Right lobe of liver (tissue), 6 donors: ENCODE results near the gene P2RX3. TPM values are rescaled to one million over a fixed set of nuclear protein-coding genes. Genes with fewer than 3 reads are reported as not detected.

Source experiments
- ATAC-seq, 4 donors: fragments of 200-7000 bp; cut with Tn5 transposase; one replicate each; pipeline ENCODE4 v1.9.1; 2020; ENCODE audit warnings: mild to moderate bottlenecking in 4 of 4, moderate library complexity in 4 of 4
- DNase-seq, 3 donors: peaks; one replicate each; pipeline ENCODE4 v3.0.0-alpha.2; 2020
- H3K27ac ChIP-seq, 3 donors: fragments of 200-600 bp; one replicate each; pipeline ENCODE4 v1.8.0; 2022
- H3K27me3 ChIP-seq, 2 donors: fragments of 200-600 bp; one replicate each; pipeline ENCODE4 v1.8.0; 2022
- H3K36me3 ChIP-seq, 4 donors: fragments of 200-600 bp; sonication (generic) in 1 of 4; one replicate each; pipeline versions ENCODE4 v1.5.1 to v1.8.0; 2017 to 2022; ENCODE audit warnings: control low read depth in 1 of 4
- H3K4me1 ChIP-seq, 4 donors: fragments of 200-600 bp; sonication (generic) in 1 of 4; one replicate each; pipeline versions ENCODE4 v1.5.1 to v1.8.0; 2017 to 2022; ENCODE audit warnings: control low read depth in 1 of 4
- H3K4me3 ChIP-seq, 3 donors: fragments of 200-600 bp; one replicate each; pipeline ENCODE4 v1.8.0; 2022
- H3K9me3 ChIP-seq, 4 donors: fragments of 200-600 bp; sonication (generic) in 1 of 4; one replicate each; pipeline versions ENCODE4 v1.5.1 to v1.8.0; 2017 to 2022; ENCODE audit warnings: control low read depth in 1 of 4
- CTCF ChIP-seq, 4 donors: fragments of 200-600 bp in 3 of 4; fragments of 450-650 bp in 1 of 4; IDR thresholded peaks; one replicate each; pipeline versions ENCODE4 v1.5.1 to v1.8.0; 2016 to 2022; ENCODE audit warnings: antibody characterized with exemption in 4 of 4, mild to moderate bottlenecking in 2 of 4
- POLR2A ChIP-seq: fragments of 450-650 bp; IDR thresholded peaks from one replicate; pipeline ENCODE4 v1.6.1; 2017; ENCODE audit warnings: antibody characterized with exemption, mild to moderate bottlenecking
- WGBS: methylation state at CpG from one replicate; pipeline ENCODE4 v1.1.6; 2018; ENCODE audit warnings: low coverage, low lambda C conversion rate; ENCODE audit not compliant: insufficient coverage; ENCODE audit errors: missing lambda C conversion rate; 5-methylcytosine and 5-hydroxymethylcytosine counted together
- intact Hi-C, 2 donors: fragments of 100-400 bp; cut with DNase I; formaldehyde crosslinking; loops; one replicate each; pipeline versions ENCODE4 v1.11.2 to v1.14.1; 2022
- total RNA-seq, 6 experiments: library from RNA; depleted of rRNA in 2 of 6; stranded (reverse); fragments of >200 nt in 2 of 6; fragmentation: NEBNext Ultra II Directional in 3 of 6; extraction: Animal tissue kit (Norgen Biotek cat#: 25700) in 3 of 6; gene quantifications; one replicate each; pipeline versions ENCODE4 v1.1.0 to v1.2.4, GENCODE V29; 2016 to 2023
- donor health status: DM: no; HTN: yes; CAD: no.
- donor health status: DM: no; HTN: no; CAD: no.
- donor health status: DM: no; HTN: no; CAD: no.
- donor health status: DM: no; HTN: yes; CAD: no.
- donor health status: DM: no; HTN: yes; CAD: no.

P2RX3 gene
- total RNA-seq, 6 experiments from 2014 or later = 0.63 to 2.1 (median 0.77) TPM; not detected in 2

- H3K36me3 ChIP-seq = peaks cover 0 to 34% (median 22%) of the 10 kb centered on the region in 4 donors
- peaks cover 0 to 31% (median 15%) of the 10 kb centered on the region in 4 donors for H3K4me1 ChIP-seq
- no peak for TF ChIP-seq CTCF (IDR thresholded peaks at IDR 0.05)
- no peak for TF ChIP-seq POLR2A
- WGBS = 83% methylated on average over 1 of the region's 2 CpGs
- no peak overlapping the region for H3K27ac ChIP-seq
- H3K9me3 ChIP-seq = no peaks in the 10 kb centered on the region
- ATAC-seq = no peak
- intact Hi-C loops = no loop called here
- H3K4me3 ChIP-seq = no peak overlapping the region
- DNase-seq = no peak
- H3K27me3 ChIP-seq = no peaks in the 10 kb centered on the region
Observed at GRCh38 chr11:57297221-57297620, 40.9 kb upstream of the P2RX3 start.

DNA sequence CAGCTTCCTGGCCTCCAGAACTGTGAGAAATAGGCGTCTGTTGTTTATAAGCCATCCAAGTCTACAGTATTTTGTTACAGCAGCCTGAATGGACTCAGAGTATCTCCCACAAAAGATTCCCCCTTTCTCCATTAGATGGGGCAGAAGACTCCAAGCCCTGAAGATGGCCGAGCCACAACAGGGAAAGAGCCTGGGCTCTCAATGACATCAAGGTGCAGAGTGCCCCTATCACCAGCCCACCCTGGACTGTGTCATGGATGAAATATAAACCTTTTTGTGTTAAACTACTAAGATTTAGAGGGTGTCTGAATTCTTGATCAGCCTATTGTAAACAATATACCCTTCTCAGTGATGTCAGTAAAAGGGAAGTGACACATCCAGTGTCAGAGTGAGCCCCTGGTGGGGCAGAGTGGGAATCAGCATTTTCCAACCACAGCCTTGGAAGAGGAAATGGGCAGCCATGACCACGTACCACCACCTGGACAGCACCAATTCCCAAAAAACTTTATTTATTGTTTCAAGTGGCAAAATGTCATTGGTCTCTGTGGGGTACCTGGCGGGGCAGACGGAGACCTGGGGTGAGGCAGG is 38.9 kb upstream of the P2RX3 start:
- Histone ChIP-seq H3K27ac (no peak overlapping the region), H3K4me3 (no peak overlapping the region), H3K36me3 (peaks cover 0 to 43% (median 27%) of the 10 kb centered on the region in 4 donors), H3K27me3 (no peaks in the 10 kb centered on the region), H3K9me3 (no peaks in the 10 kb centered on the region), H3K4me1 (peaks cover 0 to 12% (median 6%) of the 10 kb centered on the region in 4 donors)
- intact Hi-C loops = no loop called here
- no peak for DNase-seq
- WGBS = 90% methylated on average over 3 of the region's 5 CpGs
- ATAC-seq = no peak
- TF ChIP-seq POLR2A = no peak
- TF ChIP-seq CTCF (IDR thresholded peaks at IDR 0.05) = no peak

- H3K9me3 ChIP-seq = no peaks in the 10 kb centered on the region
- no peak for DNase-seq
- H3K36me3 ChIP-seq = peaks cover 0 to 43% (median 27%) of the 10 kb centered on the region in 4 donors
- ATAC-seq = no peak
- intact Hi-C loops = no loop called here
- no peak overlapping the region for H3K4me3 ChIP-seq
- peaks cover 0 to 15% (median 6%) of the 10 kb centered on the region in 4 donors for H3K4me1 ChIP-seq
- no peaks in the 10 kb centered on the region for H3K27me3 ChIP-seq
- 92% methylated on average over 3 of the region's 10 CpGs for WGBS
- H3K27ac ChIP-seq = no peak overlapping the region
- TF ChIP-seq POLR2A (no peak), CTCF (IDR thresholded peaks at IDR 0.05) (no peak)
Observed at GRCh38 chr11:57300785-57301184, 37.4 kb upstream of the P2RX3 start.

GRCh38 chr11:57301711-57302423 is 36.3 kb upstream of the P2RX3 start:
- WGBS = 95% methylated on average over 13 of the region's 27 CpGs
- intact Hi-C loops = no loop called here
- H3K27ac ChIP-seq = no peak overlapping the region
- peaks cover 0 to 21% (median 10%) of the 10 kb centered on the region in 4 donors for H3K4me1 ChIP-seq
- no peaks in the 10 kb centered on the region for H3K27me3 ChIP-seq
- DNase-seq (no peak), ATAC-seq (no peak)
- H3K36me3 ChIP-seq = peaks cover 0 to 43% (median 27%) of the 10 kb centered on the region in 4 donors
- TF ChIP-seq CTCF (IDR thresholded peaks at IDR 0.05) = no peak
- no peak for TF ChIP-seq POLR2A
- no peak overlapping the region for H3K4me3 ChIP-seq
- no peaks in the 10 kb centered on the region for H3K9me3 ChIP-seq
